ENCODE results near the gene AGBL4. TPM values are rescaled to one million over a fixed set of nuclear protein-coding genes. Genes with fewer than 3 reads are reported as not detected.

The AGBL4 gene
- total RNA-seq, 2 donors from 2014 or later: not detected

DNA sequence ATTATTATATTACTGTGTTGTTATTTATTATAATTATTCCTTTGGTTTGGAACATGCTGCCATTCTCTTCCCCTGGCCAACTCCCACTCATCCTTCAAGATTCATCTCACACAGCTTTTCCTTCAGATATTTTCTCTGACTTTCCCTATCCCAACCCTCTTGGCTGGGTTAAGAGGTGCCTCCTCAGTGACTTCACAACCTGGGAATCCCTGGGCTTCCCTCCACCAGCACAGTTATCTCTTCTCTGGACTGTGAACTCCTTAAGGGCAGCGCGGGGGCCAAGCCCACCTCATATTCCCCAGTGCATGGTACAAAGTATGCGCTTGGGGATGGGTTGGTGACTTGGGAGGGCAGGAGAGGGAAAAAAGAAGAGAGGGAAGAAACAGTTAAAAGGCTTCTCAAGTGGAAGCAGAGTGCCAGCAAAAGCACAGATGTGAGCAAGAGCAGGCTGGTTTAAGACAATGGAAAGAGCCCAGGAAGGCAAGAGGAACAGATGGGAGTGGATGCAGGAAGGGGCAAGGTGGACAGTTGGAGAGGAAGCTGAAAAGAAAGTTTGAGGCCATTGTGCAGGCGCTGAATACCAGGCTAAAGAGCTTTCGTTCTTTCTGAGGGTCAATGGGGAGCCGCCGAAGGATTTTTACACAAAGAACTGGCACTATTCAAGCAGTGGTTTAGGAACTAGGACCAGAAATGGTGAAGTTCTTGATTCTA is 1379.4 kb downstream of the AGBL4 start:
- DNase-seq (ENCODE audit: low spot score) (no peak), ATAC-seq (ENCODE audit: insufficient number of reproducible peaks, low FRiP score, low read depth) (no peak)
- Histone ChIP-seq H3K27ac (no peak overlapping the region), H3K9me3 (no peaks in the 10 kb centered on the region), H3K36me3 (no peaks in the 10 kb centered on the region), H3K4me3 (no peak overlapping the region), H3K27me3 (replicated peaks; ENCODE audit: insufficient read depth) (no peaks in the 10 kb centered on the region), H3K4me1 (ENCODE audit: control insufficient read depth in 1 of 2, low read depth in 2 of 2) (no peaks in the 10 kb centered on the region)
- TF ChIP-seq, protein P1, sequence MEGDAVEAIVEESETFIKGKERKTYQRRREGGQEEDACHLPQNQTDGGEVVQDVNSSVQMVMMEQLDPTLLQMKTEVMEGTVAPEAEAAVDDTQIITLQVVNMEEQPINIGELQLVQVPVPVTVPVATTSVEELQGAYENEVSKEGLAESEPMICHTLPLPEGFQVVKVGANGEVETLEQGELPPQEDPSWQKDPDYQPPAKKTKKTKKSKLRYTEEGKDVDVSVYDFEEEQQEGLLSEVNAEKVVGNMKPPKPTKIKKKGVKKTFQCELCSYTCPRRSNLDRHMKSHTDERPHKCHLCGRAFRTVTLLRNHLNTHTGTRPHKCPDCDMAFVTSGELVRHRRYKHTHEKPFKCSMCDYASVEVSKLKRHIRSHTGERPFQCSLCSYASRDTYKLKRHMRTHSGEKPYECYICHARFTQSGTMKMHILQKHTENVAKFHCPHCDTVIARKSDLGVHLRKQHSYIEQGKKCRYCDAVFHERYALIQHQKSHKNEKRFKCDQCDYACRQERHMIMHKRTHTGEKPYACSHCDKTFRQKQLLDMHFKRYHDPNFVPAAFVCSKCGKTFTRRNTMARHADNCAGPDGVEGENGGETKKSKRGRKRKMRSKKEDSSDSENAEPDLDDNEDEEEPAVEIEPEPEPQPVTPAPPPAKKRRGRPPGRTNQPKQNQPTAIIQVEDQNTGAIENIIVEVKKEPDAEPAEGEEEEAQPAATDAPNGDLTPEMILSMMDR (IDR thresholded peaks at IDR 0.05): no peak

DNA sequence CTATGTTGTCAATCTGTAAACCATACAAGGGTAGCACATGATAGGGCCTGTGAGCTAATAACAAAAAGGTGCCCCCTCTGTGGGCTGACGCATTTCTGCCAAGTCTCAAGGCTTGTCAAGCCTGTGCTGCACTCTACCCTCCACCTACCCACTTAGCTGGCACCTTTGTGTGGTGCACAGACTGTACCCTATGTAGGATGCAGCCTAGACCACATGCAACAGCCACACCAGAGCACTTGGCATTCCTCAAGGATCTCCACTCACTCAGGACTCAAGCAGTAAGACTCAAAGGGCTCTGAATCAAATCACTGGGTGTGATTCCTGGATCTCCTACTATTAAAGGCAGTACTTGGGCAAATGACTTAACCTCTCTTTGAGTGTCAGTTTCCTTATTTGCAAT is 1380.6 kb downstream of the AGBL4 start:
- H3K9me3 ChIP-seq: no peaks in the 10 kb centered on the region
- no peaks in the 10 kb centered on the region for H3K4me1 ChIP-seq (ENCODE audit: control insufficient read depth in 1 of 2, low read depth in 2 of 2)
- H3K36me3 ChIP-seq: no peaks in the 10 kb centered on the region
- ATAC-seq (ENCODE audit: insufficient number of reproducible peaks, low FRiP score, low read depth): no peak
- H3K27ac ChIP-seq: no peak overlapping the region
- no peaks in the 10 kb centered on the region for H3K27me3 ChIP-seq (replicated peaks; ENCODE audit: insufficient read depth)
- TF ChIP-seq, protein P1 (IDR thresholded peaks at IDR 0.05): no peak
- no peak overlapping the region for H3K4me3 ChIP-seq
- DNase-seq (ENCODE audit: low spot score): no peak

DNA sequence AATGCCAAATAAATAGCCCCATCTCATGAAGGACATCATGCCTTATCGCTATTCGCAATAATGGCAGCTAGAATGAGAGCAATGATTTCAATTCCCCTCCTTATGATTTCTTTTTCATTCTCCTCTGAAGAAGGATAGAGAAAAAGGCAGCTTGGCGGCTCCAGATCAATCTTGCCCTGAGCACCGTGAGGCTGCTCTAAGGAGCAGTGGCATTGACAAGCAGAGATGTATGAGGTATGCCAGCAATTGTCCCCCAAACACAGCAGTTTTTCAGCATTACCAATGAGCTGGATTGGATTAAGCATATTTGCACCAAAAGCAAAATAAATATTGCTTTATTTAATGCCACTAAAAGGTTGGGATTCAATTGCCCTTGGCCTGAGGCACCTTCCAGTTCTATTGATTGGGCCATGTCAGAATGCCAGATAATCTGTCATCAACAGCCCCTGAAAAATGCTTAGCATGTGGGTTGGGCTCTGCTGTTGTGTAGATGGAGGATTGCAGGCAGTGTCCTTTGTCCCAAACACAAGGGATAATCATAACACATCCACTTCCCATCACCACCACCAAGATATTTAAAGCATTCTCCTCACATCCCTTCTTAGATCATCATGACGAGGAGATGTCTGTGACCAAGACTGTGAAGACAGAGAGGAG is 1382.8 kb downstream of the AGBL4 start:
- no peak for DNase-seq (ENCODE audit: low spot score)
- no peaks in the 10 kb centered on the region for H3K36me3 ChIP-seq
- no peak for ATAC-seq (ENCODE audit: insufficient number of reproducible peaks, low FRiP score, low read depth)
- H3K27ac ChIP-seq: no peak overlapping the region
- TF ChIP-seq, protein P1 (IDR thresholded peaks at IDR 0.05): no peak
- no peaks in the 10 kb centered on the region for H3K9me3 ChIP-seq
- H3K4me1 ChIP-seq (ENCODE audit: control insufficient read depth in 1 of 2, low read depth in 2 of 2): no peaks in the 10 kb centered on the region
- no peaks in the 10 kb centered on the region for H3K27me3 ChIP-seq (replicated peaks; ENCODE audit: insufficient read depth)
- H3K4me3 ChIP-seq: no peak overlapping the region

DNA sequence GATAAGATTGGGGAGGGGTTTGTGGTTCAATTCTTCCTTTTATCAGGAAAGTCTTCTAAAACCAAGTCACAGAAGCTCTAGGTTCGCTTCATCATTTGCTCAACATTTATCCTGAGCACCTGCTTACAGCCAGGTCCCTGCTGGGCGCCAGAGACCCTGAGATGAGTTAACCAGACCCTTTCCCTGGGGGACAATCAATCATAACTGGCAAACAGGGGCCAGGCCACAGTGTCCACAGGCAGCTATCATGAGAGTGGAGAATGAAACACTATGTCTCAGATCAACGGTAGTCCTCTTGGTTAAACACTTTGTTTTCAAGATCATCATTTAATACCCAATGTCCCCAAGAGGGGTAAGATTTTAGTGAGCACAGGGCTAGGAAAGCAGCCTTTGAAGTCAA is 1393.9 kb downstream of the AGBL4 start:
- DNase-seq (ENCODE audit: low spot score) (no peak), ATAC-seq (ENCODE audit: insufficient number of reproducible peaks, low FRiP score, low read depth) (no peak)
- Histone ChIP-seq H3K27ac (no peak overlapping the region), H3K27me3 (replicated peaks; ENCODE audit: insufficient read depth) (no peaks in the 10 kb centered on the region), H3K9me3 (no peaks in the 10 kb centered on the region), H3K4me1 (ENCODE audit: control insufficient read depth in 1 of 2, low read depth in 2 of 2) (no peaks in the 10 kb centered on the region), H3K4me3 (no peak overlapping the region), H3K36me3 (no peaks in the 10 kb centered on the region)
- TF ChIP-seq, protein P1 (IDR thresholded peaks at IDR 0.05): no peak

DNA sequence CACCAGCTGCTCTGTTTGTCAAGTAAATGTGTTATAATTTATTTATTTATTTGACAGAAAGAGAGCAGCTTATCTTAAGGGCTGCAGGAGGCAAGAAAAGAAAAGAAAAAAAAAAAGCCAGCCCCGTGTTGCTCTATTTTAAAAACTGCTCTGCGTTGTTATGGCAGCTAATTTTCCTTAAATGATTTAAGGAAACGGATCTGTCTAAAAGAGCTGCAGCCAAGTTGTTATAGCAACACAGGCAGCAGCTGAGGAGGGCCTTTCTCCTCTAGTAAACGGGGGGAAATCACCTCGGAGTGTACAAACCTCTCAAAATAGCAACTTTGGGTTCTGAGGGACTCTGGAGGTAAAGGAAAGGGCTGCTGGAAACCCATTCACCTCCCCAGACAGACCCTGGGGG is 1396.3 kb downstream of the AGBL4 start:
- TF ChIP-seq, protein P1 (IDR thresholded peaks at IDR 0.05): no peak
- ATAC-seq (ENCODE audit: insufficient number of reproducible peaks, low FRiP score, low read depth): no peak
- Histone ChIP-seq H3K4me3 (no peak overlapping the region), H3K27ac (no peak overlapping the region), H3K4me1 (ENCODE audit: control insufficient read depth in 1 of 2, low read depth in 2 of 2) (no peaks in the 10 kb centered on the region), H3K27me3 (replicated peaks; ENCODE audit: insufficient read depth) (no peaks in the 10 kb centered on the region), H3K9me3 (no peaks in the 10 kb centered on the region), H3K36me3 (no peaks in the 10 kb centered on the region)
- DNase-seq (ENCODE audit: low spot score): no peak
